OCI-LY7 (cell line): ENCODE measurements around the gene UQCRC1. TPM values are rescaled to one million over a fixed set of nuclear protein-coding genes. Genes with fewer than 3 reads are reported as not detected.

ENCODE experiments used
- BruUV-seq: library from RNA; stranded (reverse); fragments of 400-500 nt; replicated peaks from 2 replicates; lab custom pipeline; 2021; lab: Mats Ljungman, UMichigan
- CTCF ChIA-PET: fragments of 300-600 bp; sonication (Branson Sonifier 250); formaldehyde crosslinking; loops from one replicate; lab custom pipeline; 2022; ENCODE audit warnings: antibody characterized with exemption; ENCODE audit not compliant: unreplicated experiment; lab: Charles Lee
- POLR2A ChIA-PET: fragments of 300-600 bp; sonication (Branson Sonifier 250); formaldehyde crosslinking; loops from one replicate; lab custom pipeline; 2022; ENCODE audit warnings: antibody characterized with exemption; lab: Charles Lee
- DNase-seq: peaks from one replicate; pipeline ENCODE4 v3.0.0-alpha.2; 2015; ENCODE audit warnings: low spot score
- H2AFZ ChIP-seq: fragments of 200-600 bp; sonication (generic), shearing (Covaris generic); 2 replicates; pipeline ENCODE4 v1.6.1; 2014; ENCODE audit warnings: mild to moderate bottlenecking, antibody characterized with exemption, low read length, moderate library complexity
- H3K27ac ChIP-seq: fragments of 200-600 bp; sonication (generic); 2 replicates; pipeline ENCODE4 v1.5.1; 2014; ENCODE audit warnings: mixed run types, low read depth, mild to moderate bottlenecking, moderate library complexity, low read length, inconsistent platforms; ENCODE audit not compliant: poor library complexity, severe bottlenecking
- H3K36me3 ChIP-seq: fragments of 200-600 bp; sonication (generic); 2 replicates; pipeline ENCODE4 v1.6.1; 2014; ENCODE audit warnings: mild to moderate bottlenecking, antibody characterized with exemption, low read length, moderate library complexity, mixed read lengths; ENCODE audit not compliant: insufficient read depth
- H3K4me1 ChIP-seq: fragments of 200-600 bp; sonication (generic); 2 replicates; pipeline ENCODE4 v1.5.1; 2014; ENCODE audit warnings: mild to moderate bottlenecking, low read length; ENCODE audit not compliant: insufficient read depth, poor library complexity, severe bottlenecking
- H3K4me2 ChIP-seq: fragments of 200-600 bp; sonication (generic); 2 replicates; pipeline ENCODE4 v1.6.1; 2014; ENCODE audit warnings: mild to moderate bottlenecking, low read length
- H3K4me3 ChIP-seq: fragments of 200-600 bp; sonication (generic); 2 replicates; pipeline ENCODE4 v1.5.1; 2014; ENCODE audit warnings: mild to moderate bottlenecking, low read depth, low read length; ENCODE audit not compliant: poor library complexity, severe bottlenecking
- H3K79me2 ChIP-seq: fragments of 200-600 bp; sonication (generic); 2 replicates; pipeline ENCODE4 v1.6.1; 2016; ENCODE audit warnings: low read depth, mild to moderate bottlenecking, low read length, moderate library complexity, mixed read lengths; ENCODE audit not compliant: insufficient read depth
- H3K9me2 ChIP-seq: fragments of 200-600 bp; sonication (generic); 2 replicates; pipeline ENCODE4 v1.6.1; 2016; ENCODE audit warnings: mild to moderate bottlenecking, low read length, mixed read lengths; ENCODE audit not compliant: insufficient read depth
- H3K9me3 ChIP-seq: fragments of 200-600 bp; sonication (generic); 2 replicates; pipeline ENCODE4 v1.6.1; 2014; ENCODE audit warnings: mild to moderate bottlenecking, mixed run types, low read length, mixed read lengths
- H4K20me1 ChIP-seq: fragments of 200-600 bp; sonication (generic); 2 replicates; pipeline ENCODE4 v1.6.1; 2014; ENCODE audit warnings: mild to moderate bottlenecking, antibody characterized with exemption, low read length, moderate library complexity, mixed read lengths; ENCODE audit not compliant: insufficient read depth
- CTCF ChIP-seq: fragments of 200-600 bp; sonication (generic); conservative IDR thresholded peaks from 2 replicates; pipeline ENCODE4 v1.5.1; 2014; ENCODE audit warnings: mild to moderate bottlenecking, antibody characterized with exemption, low read length, moderate library complexity, mixed read lengths
- EZH2phosphoT487 ChIP-seq: fragments of 200-600 bp; sonication (generic); IDR thresholded peaks from 2 replicates; pipeline ENCODE4 v1.6.1; 2018; ENCODE audit warnings: low read depth, borderline replicate concordance, mild to moderate bottlenecking, mixed run types, antibody characterized with exemption, low read length, moderate library complexity, mixed read lengths
- intact Hi-C: fragments of 100-400 bp; cut with micrococcal nuclease; formaldehyde crosslinking; loops from one replicate; pipeline ENCODE4 v1.10.0; 2022; ENCODE audit not compliant: unreplicated experiment
- total RNA-seq, 2 experiments: library from RNA; depleted of rRNA in 1 of 2; stranded (reverse); fragments of >200 nt in 1 of 2; shearing (Covaris generic) in 1 of 2; gene quantifications; 2 replicates each; pipeline ENCODE4 v1.2.3, GENCODE V29; 2014 to 2022

The UQCRC1 gene
- total RNA-seq, 2 experiments from 2014 or later = 125 to 194 TPM

GRCh38 chr3:48562367-48563095 lies 46.9 kb downstream of the UQCRC1 start:
- no peak overlapping the region for H2AFZ ChIP-seq
- H3K4me1 ChIP-seq = peaks cover 35% of the 10 kb centered on the region
- TF ChIP-seq CTCF (no peak), EZH2phosphoT487 (no peak)
- no peaks in the 10 kb centered on the region for H4K20me1 ChIP-seq
- H3K79me2 ChIP-seq = no peaks in the 10 kb centered on the region
- no peak overlapping the region for H3K27ac ChIP-seq
- H3K9me2 ChIP-seq = no peaks in the 10 kb centered on the region
- intact Hi-C loops = loop anchor here (5.0 kb wide), 1 partner anchor 100 kb away; the partner anchor contains the start of gene CELSR3
- no peak for DNase-seq
- no TSS peak for BruUV-seq
- ChIA-PET POLR2A (no interaction called here), CTCF (no interaction called here)
- no peaks in the 10 kb centered on the region for H3K36me3 ChIP-seq
- no peak overlapping the region for H3K4me2 ChIP-seq
- no peak overlapping the region for H3K4me3 ChIP-seq
- H3K9me3 ChIP-seq = no peaks in the 10 kb centered on the region

DNA sequence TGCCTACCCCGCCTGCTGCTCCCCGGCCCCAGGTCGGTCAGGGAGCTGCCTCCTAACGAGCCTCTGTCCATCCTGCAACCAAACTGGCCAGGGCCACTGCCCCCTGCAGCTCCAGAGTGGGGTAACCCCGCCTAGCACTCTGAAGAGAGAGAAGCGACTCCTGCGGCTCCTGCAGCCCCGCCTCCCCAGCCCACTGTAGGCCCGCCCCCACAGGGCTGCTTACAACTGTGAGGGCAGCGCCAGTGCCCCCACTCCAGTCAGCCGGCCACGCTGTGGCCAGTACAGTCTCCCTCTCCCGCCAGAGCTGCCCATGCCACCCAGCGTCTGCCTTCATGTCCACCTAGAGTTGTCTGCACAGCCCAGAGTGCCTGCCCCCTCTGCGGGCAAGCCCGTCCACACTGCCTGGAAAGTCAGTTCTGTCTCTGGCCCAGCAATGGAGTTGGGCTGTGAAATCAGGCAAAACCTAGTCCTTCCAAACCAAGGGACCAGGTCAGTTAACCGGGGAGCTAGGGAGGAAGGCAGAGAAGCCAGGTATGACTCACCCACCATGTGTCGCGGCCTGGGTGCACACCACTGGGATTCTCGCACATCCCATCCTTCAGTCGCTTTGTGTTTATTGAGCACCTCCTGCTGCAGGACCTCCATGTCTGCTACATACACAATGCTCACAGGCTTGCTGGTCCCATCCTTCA lies 48.3 kb downstream of the UQCRC1 start:
- no peak overlapping the region for H3K27ac ChIP-seq
- CTCF ChIA-PET = interaction anchor here (0.6 kb wide), 1 partner anchor 29 kb away, joined by 3 read pairs; no protein-coding TSS in a partner anchor
- TF ChIP-seq EZH2phosphoT487 (no peak), CTCF (no peak)
- peak; percentile 40 for DNase-seq
- POLR2A ChIA-PET = no interaction called here
- H3K4me2 ChIP-seq = peak overlapping the region; percentile 35; the same call in 1 of the 2 replicates
- peaks cover 40% of the 10 kb centered on the region for H3K4me1 ChIP-seq
- H2AFZ ChIP-seq = peak overlapping the region; percentile 22; the same call in 1 of the 2 replicates
- intact Hi-C loops = loop anchor here (5.0 kb wide), 1 partner anchor 101 kb away; the partner anchor contains the start of gene CELSR3
- H3K36me3 ChIP-seq = no peaks in the 10 kb centered on the region
- H3K79me2 ChIP-seq = no peaks in the 10 kb centered on the region
- H4K20me1 ChIP-seq = no peaks in the 10 kb centered on the region
- no peaks in the 10 kb centered on the region for H3K9me3 ChIP-seq
- no peak overlapping the region for H3K4me3 ChIP-seq
- H3K9me2 ChIP-seq = no peaks in the 10 kb centered on the region
- no TSS peak for BruUV-seq
